ENCODE measurements around the gene KCNQ5.
"Not testable (repeated sequence)": the region's sequence is repeated elsewhere in the genome, so short reads cannot be mapped to it uniquely, and the experiment has no call there.

Gene KCNQ5

DNA sequence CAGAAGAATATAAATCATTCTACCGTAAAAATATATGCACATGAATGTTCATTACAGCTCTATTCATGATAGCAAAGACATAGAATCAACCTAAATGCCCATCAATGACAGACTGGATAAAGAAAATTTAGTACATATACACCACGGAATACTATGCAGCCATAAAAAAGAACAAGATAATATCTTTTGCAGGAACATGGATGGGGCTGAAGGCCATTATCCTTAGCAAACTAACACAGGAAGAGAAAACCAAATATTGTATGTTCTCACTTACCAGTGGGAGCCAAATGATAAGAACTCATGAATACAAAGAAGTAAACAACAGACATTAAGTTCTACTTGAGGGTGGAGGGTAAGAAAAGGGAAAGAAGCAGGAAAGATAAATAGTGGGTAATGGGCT, 595.0 kb downstream of the KCNQ5 start:
- DNase-seq = no peak

GRCh38 chr6:73225396-73225795, 603.5 kb downstream of the KCNQ5 start, which contains the start of gene KHDC1L:
Gene KHDC1L, minus strand, starts transcription at chr6:73225496. Its CDS starts 88 bp downstream, at chr6:73225408.
- no peak for DNase-seq

GRCh38 chr6:73227606-73228255, 605.9 kb downstream of the KCNQ5 start:
- no peak for DNase-seq

DNA sequence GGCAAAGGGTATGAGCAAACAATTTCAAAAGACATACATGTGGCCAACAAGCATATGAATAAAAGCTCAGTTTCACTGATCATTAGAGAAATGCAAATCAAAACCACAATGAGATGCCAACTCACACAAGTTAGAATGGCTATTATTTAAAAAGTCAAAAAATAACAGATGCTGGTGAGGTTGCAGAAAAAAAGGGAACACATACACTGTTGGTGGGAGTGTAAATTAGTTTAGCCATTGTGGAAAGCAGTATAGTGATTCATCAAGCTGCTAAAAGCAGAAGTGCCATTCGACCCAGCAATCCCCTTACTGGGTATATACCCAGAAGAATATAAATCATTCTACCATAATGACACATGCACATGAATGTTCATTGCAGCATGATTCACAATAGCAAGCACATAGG, 610.1 kb downstream of the KCNQ5 start:
- no peak for DNase-seq

- DNase-seq = no peak
Measured at GRCh38 chr6:73233048-73233447, 611.2 kb downstream of the KCNQ5 start.

DNA sequence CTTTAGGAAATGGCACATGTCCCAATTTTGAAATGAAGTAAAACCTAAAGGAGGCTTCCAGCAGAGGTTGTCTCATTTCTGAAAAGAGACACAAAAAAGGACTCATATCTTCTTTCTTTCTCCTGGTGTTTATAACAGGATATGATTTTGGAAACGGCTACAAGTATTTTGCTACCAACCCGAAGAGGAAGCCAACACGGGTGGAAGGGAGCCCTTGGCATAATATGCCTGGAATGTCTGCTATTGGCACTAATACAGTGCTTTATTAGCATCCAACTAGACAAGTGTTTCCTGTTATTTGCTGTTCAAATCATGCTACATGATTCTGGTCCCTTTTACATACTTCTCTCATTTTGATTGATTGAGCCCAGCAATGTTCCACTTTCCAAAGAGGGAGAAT, 612.1 kb downstream of the KCNQ5 start:
- not testable (repeated sequence) for DNase-seq

DNA sequence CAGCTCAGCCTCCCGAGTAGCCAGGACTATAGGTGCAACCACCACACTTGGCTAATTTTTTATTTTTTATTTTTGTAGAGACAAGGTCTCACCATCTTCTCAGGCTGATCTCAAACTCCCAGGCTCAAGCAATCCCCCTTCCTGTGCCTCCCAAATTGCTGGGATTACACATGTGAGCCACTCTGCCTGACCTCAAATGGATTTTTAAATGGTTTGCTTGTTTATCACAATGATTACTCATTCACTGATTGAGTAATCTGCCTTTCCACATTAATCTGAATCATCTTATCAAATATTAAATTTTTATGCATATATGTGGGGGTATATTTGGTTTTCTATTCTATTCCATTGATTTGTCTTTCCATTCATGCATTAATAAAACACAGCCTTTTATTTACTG, 612.9 kb downstream of the KCNQ5 start:
- DNase-seq = no peak

- DNase-seq = no peak
Measured at GRCh38 chr6:73236144-73236750, 614.4 kb downstream of the KCNQ5 start.

- no peak for DNase-seq
Measured at GRCh38 chr6:73240730-73241129, 618.9 kb downstream of the KCNQ5 start.

GRCh38 chr6:73242001-73242400, 620.1 kb downstream of the KCNQ5 start:
- DNase-seq = no peak

Measured in RPMI8226 (cell line).